Stomach (tissue), 4 donors: ENCODE data around the gene GULP1.

ENCODE experiments used
- CTCF ChIP-seq, 7 experiments: fragments of 450-650 bp in 4 of 7; fragments of 200-600 bp in 3 of 7; sonication (generic) in 3 of 7; IDR thresholded peaks; one replicate each; pipeline ENCODE4 v1.5.1; 2016 to 2019; ENCODE audit warnings: antibody characterized with exemption in 7 of 7, control low read depth in 2 of 7, mild to moderate bottlenecking in 1 of 7
- EP300 ChIP-seq: sonication (generic); formaldehyde crosslinking; IDR thresholded peaks from one replicate; pipeline ENCODE4 v1.6.1; 2017; ENCODE audit warnings: antibody characterized with exemption

GRCh38 chr2:188297978-188298377 lies 6.3 kb downstream of the GULP1 start:
- TF ChIP-seq EP300: no peak
- TF ChIP-seq CTCF (IDR thresholded peaks at IDR 0.05): no peak
